BLaER1 (cell line): ENCODE data around the gene THAP8.

ENCODE experiments used
- H3K27ac ChIP-seq: shearing (Covaris generic); formaldehyde crosslinking; 2 replicates; pipeline ENCODE4 v1.8.1; 2022
- H3K27me3 ChIP-seq: shearing (Covaris generic); formaldehyde crosslinking; 2 replicates; pipeline ENCODE4 v1.8.1; 2022
- H3K36me3 ChIP-seq: shearing (Covaris generic); formaldehyde crosslinking; 2 replicates; pipeline ENCODE4 v1.8.1; 2022
- H3K4me1 ChIP-seq: shearing (Covaris generic); formaldehyde crosslinking; 2 replicates; pipeline ENCODE4 v1.8.1; 2022
- H3K4me2 ChIP-seq: shearing (Covaris generic); formaldehyde crosslinking; 2 replicates; pipeline ENCODE4 v1.8.1; 2022
- H3K4me3 ChIP-seq: shearing (Covaris generic); formaldehyde crosslinking; 2 replicates; pipeline ENCODE4 v1.8.1; 2022
- H3K9ac ChIP-seq: shearing (Covaris generic); formaldehyde crosslinking; 2 replicates; pipeline ENCODE4 v1.8.1; 2022
- H3K9me3 ChIP-seq: shearing (Covaris generic); formaldehyde crosslinking; 2 replicates; pipeline ENCODE4 v1.8.1; 2022
- H4K20me1 ChIP-seq: shearing (Covaris generic); formaldehyde crosslinking; 2 replicates; pipeline ENCODE4 v1.8.1; 2022
- Cebpa-rat ChIP-seq: shearing (Covaris generic); IDR thresholded peaks from 2 replicates; pipeline ENCODE4 v1.8.1; 2022

The THAP8 gene

DNA sequence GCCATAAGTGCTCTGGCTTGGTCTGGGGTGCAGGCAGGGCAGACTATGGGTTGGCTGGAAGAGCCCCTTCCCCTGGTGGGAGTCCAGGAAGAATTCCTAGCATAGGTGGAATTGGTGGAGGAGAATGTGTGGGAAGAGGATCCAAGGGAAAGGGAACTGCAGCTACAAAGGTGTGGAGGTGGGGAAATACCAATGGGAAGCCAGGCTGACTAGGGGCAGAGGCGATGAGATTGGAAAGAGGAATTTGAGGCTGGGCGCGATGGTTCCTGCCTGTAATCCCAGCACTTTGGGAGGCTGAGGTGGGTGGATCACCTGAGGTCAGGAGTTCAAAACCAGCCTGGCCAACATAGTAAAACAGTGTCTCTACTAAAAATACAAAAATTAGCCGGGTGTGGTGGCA, 63.9 kb downstream of the THAP8 start:
- Histone ChIP-seq H3K4me3 (no peak overlapping the region), H4K20me1 (no peaks in the 10 kb centered on the region; the same call in 1 of the 2 replicates), H3K27ac (no peak overlapping the region), H3K36me3 (no peaks in the 10 kb centered on the region), H3K4me1 (peaks cover 10% of the 10 kb centered on the region), H3K9me3 (peaks cover 17% of the 10 kb centered on the region; the same call in 1 of the 2 replicates), H3K9ac (no peak overlapping the region), H3K4me2 (no peak overlapping the region), H3K27me3 (peaks cover 56% of the 10 kb centered on the region)
- no peak for TF ChIP-seq Cebpa-rat

DNA sequence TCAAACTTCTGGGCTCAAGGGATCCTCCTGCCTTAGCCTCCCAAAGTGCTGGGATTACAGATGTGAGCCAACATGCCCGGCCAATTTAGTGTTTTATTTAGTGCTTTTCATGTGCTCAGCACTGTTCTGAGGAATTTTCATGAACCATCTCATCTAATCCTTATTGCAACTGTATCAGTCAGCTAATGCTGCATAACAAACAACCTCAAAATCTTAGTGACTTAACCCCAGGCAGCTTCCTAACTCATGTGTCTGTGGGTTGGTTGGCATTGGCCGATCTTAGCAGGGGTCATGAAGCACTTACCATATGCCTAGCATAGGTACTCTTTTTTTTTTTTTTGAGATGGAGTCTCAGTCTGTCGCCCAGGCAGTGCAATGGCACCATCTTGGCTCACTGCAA, 65.3 kb downstream of the THAP8 start:
- Histone ChIP-seq H3K27ac (no peak overlapping the region), H3K9ac (no peak overlapping the region), H3K4me2 (no peak overlapping the region), H3K4me3 (no peak overlapping the region), H3K9me3 (peaks cover 17% of the 10 kb centered on the region; the same call in 1 of the 2 replicates), H3K36me3 (no peaks in the 10 kb centered on the region), H3K27me3 (peaks cover 56% of the 10 kb centered on the region), H4K20me1 (no peaks in the 10 kb centered on the region; the same call in 1 of the 2 replicates), H3K4me1 (peaks cover 2% of the 10 kb centered on the region)
- no peak for TF ChIP-seq Cebpa-rat

DNA sequence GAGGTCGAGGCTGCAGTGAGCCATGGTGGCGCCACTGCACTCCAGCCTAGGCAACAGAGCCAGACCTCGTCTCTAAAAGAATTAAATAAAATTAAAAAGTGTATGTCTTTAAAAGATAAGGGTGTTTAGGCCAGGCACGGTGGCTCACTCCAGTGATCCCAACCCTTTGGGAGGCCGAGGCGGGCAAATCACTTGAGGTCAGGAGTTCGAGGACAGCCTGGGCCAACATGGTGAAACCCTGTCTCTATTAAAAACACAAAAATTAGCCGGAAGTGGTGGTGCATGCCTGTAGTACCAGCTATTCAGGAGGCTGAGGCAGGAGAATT, 66.6 kb downstream of the THAP8 start:
- H4K20me1 ChIP-seq: no peaks in the 10 kb centered on the region; the same call in 1 of the 2 replicates
- peaks cover 17% of the 10 kb centered on the region; the same call in 1 of the 2 replicates for H3K9me3 ChIP-seq
- H3K27ac ChIP-seq: no peak overlapping the region
- peak overlapping the region; percentile 59 for H3K4me3 ChIP-seq
- no peaks in the 10 kb centered on the region for H3K36me3 ChIP-seq
- peak overlapping the region; percentile 55 for H3K4me2 ChIP-seq
- H3K27me3 ChIP-seq: peaks cover 50% of the 10 kb centered on the region
- no peaks in the 10 kb centered on the region for H3K4me1 ChIP-seq
- no peak for TF ChIP-seq Cebpa-rat
- H3K9ac ChIP-seq: no peak overlapping the region

DNA sequence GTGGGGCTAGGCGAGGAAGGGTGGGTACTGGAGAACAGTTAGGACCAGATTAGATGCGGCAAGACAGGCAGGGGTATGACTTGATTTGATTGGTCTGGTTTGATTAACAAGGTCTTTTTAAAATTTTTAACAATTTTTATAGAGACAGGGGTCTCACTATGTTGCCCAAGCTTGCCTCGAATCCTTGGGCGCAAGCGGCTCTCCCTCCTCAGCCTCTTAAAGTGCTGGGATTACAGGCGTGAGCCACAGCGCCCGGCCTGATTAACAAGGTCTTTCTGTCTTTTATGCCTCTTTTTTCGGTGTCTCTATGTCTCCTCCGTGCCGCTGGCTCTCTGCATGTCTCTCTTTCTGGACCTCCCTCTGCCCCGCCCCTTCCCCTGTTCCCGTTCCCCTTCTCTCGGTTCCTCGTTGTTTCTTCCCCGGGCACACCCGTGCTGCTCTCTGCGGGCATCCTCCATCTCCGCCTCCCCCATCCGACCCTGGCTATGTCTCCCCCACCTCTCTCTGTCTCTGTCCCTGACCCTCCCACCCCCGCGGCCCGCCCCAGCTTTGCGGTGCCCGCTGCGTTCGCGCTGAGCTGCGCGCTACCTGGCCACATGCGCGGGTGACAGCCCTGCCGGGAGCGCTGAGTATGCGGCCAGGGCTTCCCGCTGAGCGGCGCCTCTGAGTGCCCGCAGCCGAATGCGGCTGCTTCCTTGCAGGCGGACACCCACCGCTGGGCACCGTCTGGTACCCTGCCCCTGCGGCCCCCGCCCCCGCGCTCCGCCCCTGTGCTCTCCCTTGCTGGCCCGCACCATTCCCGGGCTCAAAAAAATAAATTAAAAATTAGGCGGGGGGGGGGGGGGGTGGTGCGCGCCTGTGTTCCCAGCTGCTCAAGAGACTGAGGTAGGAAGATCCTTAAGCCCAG, 67.2 kb downstream of the THAP8 start:
- H4K20me1 ChIP-seq: no peaks in the 10 kb centered on the region; the same call in 1 of the 2 replicates
- H3K27me3 ChIP-seq: peaks cover 50% of the 10 kb centered on the region
- no peak overlapping the region for H3K27ac ChIP-seq
- peak overlapping the region; percentile 59 for H3K4me3 ChIP-seq
- no peak for TF ChIP-seq Cebpa-rat
- peak overlapping the region; percentile 55 for H3K4me2 ChIP-seq
- H3K36me3 ChIP-seq: no peaks in the 10 kb centered on the region
- H3K9me3 ChIP-seq: peaks cover 17% of the 10 kb centered on the region; the same call in 1 of the 2 replicates
- H3K4me1 ChIP-seq: no peaks in the 10 kb centered on the region
- no peak overlapping the region for H3K9ac ChIP-seq

DNA sequence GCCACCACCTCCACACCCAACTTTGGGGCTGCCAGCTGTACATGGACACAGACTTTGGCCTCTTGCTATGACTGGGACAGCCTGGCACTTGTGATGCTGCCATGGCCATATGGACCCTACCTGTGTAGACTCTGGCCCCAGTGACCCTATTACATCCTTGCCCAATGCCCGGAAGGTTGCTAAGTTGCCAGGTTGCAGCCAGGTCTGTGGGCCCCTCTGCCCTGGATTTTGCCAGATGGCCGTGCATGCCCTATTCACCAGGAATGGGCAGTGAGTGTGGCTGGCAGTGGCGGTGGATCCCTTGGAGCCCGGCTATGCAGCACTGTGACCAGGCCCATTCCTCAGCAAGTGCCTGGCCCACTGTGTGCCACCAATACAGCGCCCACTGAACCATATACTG, 68.0 kb downstream of the THAP8 start:
- H3K4me2 ChIP-seq: no peak overlapping the region
- no peaks in the 10 kb centered on the region for H3K4me1 ChIP-seq
- H4K20me1 ChIP-seq: no peaks in the 10 kb centered on the region; the same call in 1 of the 2 replicates
- no peak overlapping the region for H3K4me3 ChIP-seq
- no peak overlapping the region for H3K27ac ChIP-seq
- peaks cover 17% of the 10 kb centered on the region; the same call in 1 of the 2 replicates for H3K9me3 ChIP-seq
- no peaks in the 10 kb centered on the region for H3K36me3 ChIP-seq
- H3K9ac ChIP-seq: no peak overlapping the region
- peaks cover 50% of the 10 kb centered on the region for H3K27me3 ChIP-seq
- no peak for TF ChIP-seq Cebpa-rat
